ENCODE data around the gene KRT13.

DNA sequence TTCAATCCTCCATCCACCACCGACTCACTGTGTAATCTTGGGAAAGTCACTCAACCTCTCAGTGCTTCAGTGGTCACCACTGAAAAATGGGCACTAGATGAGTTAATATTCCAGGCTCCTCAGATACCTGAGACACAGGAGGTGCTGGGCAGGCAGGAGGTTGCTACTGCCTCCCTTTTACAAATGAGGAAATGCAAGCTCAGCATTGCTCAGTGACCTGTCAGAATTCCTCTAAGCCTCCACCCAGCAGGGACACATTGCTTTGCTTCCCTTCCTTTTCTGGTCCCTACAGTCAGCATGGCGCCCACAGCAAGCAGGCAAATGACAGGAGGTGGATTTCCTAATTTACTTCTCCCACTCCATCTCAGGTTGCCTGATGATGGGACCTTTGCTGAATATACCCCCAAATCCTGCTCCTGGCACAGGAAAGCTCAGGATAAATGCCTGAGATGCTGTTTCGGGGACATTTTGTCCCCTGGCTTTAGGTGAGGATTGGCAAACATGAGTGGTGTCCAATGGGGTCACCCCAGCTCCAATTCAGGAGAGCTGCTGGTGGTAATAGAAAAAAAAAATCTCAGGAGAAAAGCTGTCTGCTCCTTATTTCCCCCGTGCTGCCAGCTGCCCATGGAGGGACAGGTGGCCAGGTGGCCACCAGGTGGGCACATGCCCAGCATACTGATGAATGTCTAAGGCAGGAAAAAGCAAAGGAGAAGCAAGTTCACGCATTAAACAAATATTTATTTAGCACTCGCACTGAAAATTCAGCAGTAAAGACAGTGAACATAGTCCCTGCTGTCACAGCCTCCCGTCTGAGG lies 5.0 kb upstream of the KRT13 start:
- TF ChIP-seq, protein P1, sequence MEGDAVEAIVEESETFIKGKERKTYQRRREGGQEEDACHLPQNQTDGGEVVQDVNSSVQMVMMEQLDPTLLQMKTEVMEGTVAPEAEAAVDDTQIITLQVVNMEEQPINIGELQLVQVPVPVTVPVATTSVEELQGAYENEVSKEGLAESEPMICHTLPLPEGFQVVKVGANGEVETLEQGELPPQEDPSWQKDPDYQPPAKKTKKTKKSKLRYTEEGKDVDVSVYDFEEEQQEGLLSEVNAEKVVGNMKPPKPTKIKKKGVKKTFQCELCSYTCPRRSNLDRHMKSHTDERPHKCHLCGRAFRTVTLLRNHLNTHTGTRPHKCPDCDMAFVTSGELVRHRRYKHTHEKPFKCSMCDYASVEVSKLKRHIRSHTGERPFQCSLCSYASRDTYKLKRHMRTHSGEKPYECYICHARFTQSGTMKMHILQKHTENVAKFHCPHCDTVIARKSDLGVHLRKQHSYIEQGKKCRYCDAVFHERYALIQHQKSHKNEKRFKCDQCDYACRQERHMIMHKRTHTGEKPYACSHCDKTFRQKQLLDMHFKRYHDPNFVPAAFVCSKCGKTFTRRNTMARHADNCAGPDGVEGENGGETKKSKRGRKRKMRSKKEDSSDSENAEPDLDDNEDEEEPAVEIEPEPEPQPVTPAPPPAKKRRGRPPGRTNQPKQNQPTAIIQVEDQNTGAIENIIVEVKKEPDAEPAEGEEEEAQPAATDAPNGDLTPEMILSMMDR (IDR thresholded peaks at IDR 0.05) = no peak
- no peak for TF ChIP-seq POLR2A (IDR thresholded peaks at IDR 0.05)
